Hepatocyte (in vitro differentiated cells): ENCODE data around the gene CFLAR.

Experiments used
- CTCF ChIP-seq: fragments of 200-600 bp; sonication (generic); IDR thresholded peaks from 2 replicates; pipeline ENCODE4 v1.5.1; 2016; ENCODE audit warnings: antibody characterized with exemption, mild to moderate bottlenecking; ENCODE audit not compliant: poor library complexity
- EZH2 ChIP-seq: fragments of 200-600 bp; sonication (generic); IDR thresholded peaks from 2 replicates; pipeline ENCODE4 v1.6.1; 2016; ENCODE audit warnings: antibody characterized with exemption, mild to moderate bottlenecking, borderline replicate concordance

- TF ChIP-seq CTCF = no peak
- no peak for TF ChIP-seq EZH2
Observed at GRCh38 chr2:201203916-201204654, 88.1 kb downstream of the CFLAR start.
